Thyroid gland (tissue), 4 donors: ENCODE measurements around the gene RAE1. TPM values are rescaled to one million over a fixed set of nuclear protein-coding genes. Genes with fewer than 3 reads are reported as not detected.

Experiments used
- DNase-seq, 2 donors: peaks; one replicate each; pipeline ENCODE4 v3.0.0-alpha.2; 2019
- H3K27ac ChIP-seq, 3 donors: fragments of 200-600 bp; sonication (generic); 1 replicate in 2 of 3; 2 replicates in 1 of 3; pipeline ENCODE4 v1.5.1; 2016 to 2019; ENCODE audit warnings: mild to moderate bottlenecking in 1 of 3, moderate library complexity in 1 of 3
- H3K27me3 ChIP-seq: fragments of 200-600 bp; sonication (generic); one replicate; pipeline ENCODE4 v1.5.1; 2019
- H3K36me3 ChIP-seq, 2 donors: fragments of 200-600 bp; sonication (generic); one replicate each; pipeline ENCODE4 v1.5.1; 2016 to 2019
- H3K4me1 ChIP-seq, 2 donors: fragments of 200-600 bp; sonication (generic); one replicate each; pipeline ENCODE4 v1.5.1; 2017 to 2019
- H3K4me3 ChIP-seq, 3 donors: fragments of 200-600 bp; sonication (generic); replicated peaks in 1 of 3; 1 replicate in 2 of 3; 2 replicates in 1 of 3; pipeline ENCODE4 v1.5.1; 2016; ENCODE audit warnings: mild to moderate bottlenecking in 1 of 3
- H3K9me3 ChIP-seq: fragments of 200-600 bp; sonication (generic); one replicate; pipeline ENCODE4 v1.5.1; 2017
- CTCF ChIP-seq, 6 experiments: fragments of 200-600 bp in 3 of 6; fragments of 450-650 bp in 3 of 6; sonication (generic) in 3 of 6; IDR thresholded peaks; one replicate each; pipeline ENCODE4 v1.5.1; 2016 to 2019; ENCODE audit warnings: antibody characterized with exemption in 6 of 6, mild to moderate bottlenecking in 2 of 6, inconsistent platforms in 1 of 6, moderate library complexity in 1 of 6
- POLR2A ChIP-seq, 2 donors: fragments of 450-650 bp; IDR thresholded peaks; one replicate each; pipeline ENCODE4 v1.6.1; 2017; ENCODE audit warnings: antibody characterized with exemption in 2 of 2, mild to moderate bottlenecking in 2 of 2, moderate library complexity in 1 of 2
- WGBS, 2 donors: methylation state at CpG; one replicate each; pipeline ENCODE4 v1.1.5; 2017; 5-methylcytosine and 5-hydroxymethylcytosine counted together
- intact Hi-C: fragments of 100-400 bp; cut with DNase I; formaldehyde crosslinking; loops from one replicate; pipeline ENCODE4 v1.15.1; 2023
- total RNA-seq, 4 donors: library from RNA; depleted of rRNA; stranded (reverse); fragments of >200 nt; gene quantifications; one replicate each; pipeline ENCODE4 v1.2.3, GENCODE V29; 2016

The RAE1 gene
- total RNA-seq, 4 donors from 2014 or later = 17.5 to 26.4 (median 22.3) TPM

- intact Hi-C loops = no loop called here
- Histone ChIP-seq H3K4me3 (no peak overlapping the region), H3K27ac (peak overlapping the region in 1 of 3 donors; percentile 17), H3K36me3 (no peaks in the 10 kb centered on the region), H3K27me3 (no peaks in the 10 kb centered on the region), H3K9me3 (no peaks in the 10 kb centered on the region), H3K4me1 (peaks cover 20 to 53% of the 10 kb centered on the region in 2 donors)
- 90 to 94% methylated on average over 3 of the region's 3 CpGs for WGBS, 2 donors
- TF ChIP-seq CTCF (IDR thresholded peaks at IDR 0.05) = no peak
- no peak for TF ChIP-seq POLR2A (IDR thresholded peaks at IDR 0.05)
- DNase-seq = no peak
These were observed 30.7 kb upstream of the RAE1 start for GRCh38 chr20:57320358-57320757.

- 88 to 89% methylated on average over 2 of the region's 2 CpGs for WGBS, 2 donors
- DNase-seq = no peak
- TF ChIP-seq CTCF (IDR thresholded peaks at IDR 0.05) (no peak), POLR2A (IDR thresholded peaks at IDR 0.05) (no peak)
- Histone ChIP-seq H3K4me3 (no peak overlapping the region), H3K9me3 (no peaks in the 10 kb centered on the region), H3K27me3 (no peaks in the 10 kb centered on the region), H3K4me1 (peaks cover 25 to 57% of the 10 kb centered on the region in 2 donors), H3K36me3 (no peaks in the 10 kb centered on the region), H3K27ac (peak overlapping the region in 2 of 3 donors; percentile 83 to 97)
- intact Hi-C loops = no loop called here
These were observed 29.9 kb upstream of the RAE1 start for GRCh38 chr20:57321142-57321541.

GRCh38 chr20:57322476-57322875 is 28.6 kb upstream of the RAE1 start:
- no peaks in the 10 kb centered on the region for H3K36me3 ChIP-seq
- no peak for DNase-seq
- peaks cover 36 to 56% of the 10 kb centered on the region in 2 donors for H3K4me1 ChIP-seq
- H3K27ac ChIP-seq = peak overlapping the region; percentile 46 to 97 (median 83)
- H3K4me3 ChIP-seq = no peak overlapping the region
- 61 to 74% methylated on average over 2 of the region's 2 CpGs for WGBS, 2 donors
- TF ChIP-seq CTCF (IDR thresholded peaks at IDR 0.05) = no peak
- no peak for TF ChIP-seq POLR2A (IDR thresholded peaks at IDR 0.05)
- H3K27me3 ChIP-seq = no peaks in the 10 kb centered on the region
- intact Hi-C loops = no loop called here
- H3K9me3 ChIP-seq = no peaks in the 10 kb centered on the region

- TF ChIP-seq CTCF (IDR thresholded peaks at IDR 0.05) (no peak), POLR2A (IDR thresholded peaks at IDR 0.05) (no peak)
- Histone ChIP-seq H3K27me3 (no peaks in the 10 kb centered on the region), H3K9me3 (no peaks in the 10 kb centered on the region), H3K27ac (peak overlapping the region; percentile 75 to 97 (median 83)), H3K4me1 (peaks cover 41 to 56% of the 10 kb centered on the region in 2 donors), H3K36me3 (no peaks in the 10 kb centered on the region), H3K4me3 (no peak overlapping the region)
- peak; percentile 80 for DNase-seq
- intact Hi-C loops = no loop called here
- 7 to 12% methylated on average over 6 of the region's 6 CpGs for WGBS, 2 donors
These were observed 28.0 kb upstream of the RAE1 start for GRCh38 chr20:57323034-57323433.

- intact Hi-C loops = no loop called here
- H3K27me3 ChIP-seq = no peaks in the 10 kb centered on the region
- H3K4me3 ChIP-seq = no peak overlapping the region
- H3K9me3 ChIP-seq = no peaks in the 10 kb centered on the region
- DNase-seq = peak; percentile 86 to 87
- H3K36me3 ChIP-seq = no peaks in the 10 kb centered on the region
- H3K27ac ChIP-seq = peak overlapping the region; percentile 83 to 97 (median 89)
- peaks cover 40 to 65% of the 10 kb centered on the region in 2 donors for H3K4me1 ChIP-seq
- 47 to 50% methylated on average over 12 of the region's 12 CpGs for WGBS, 2 donors
- TF ChIP-seq POLR2A (IDR thresholded peaks at IDR 0.05) (no peak), CTCF (IDR thresholded peaks at IDR 0.05) (no peak)
These were observed 25.3 kb upstream of the RAE1 start for GRCh38 chr20:57325632-57326356.
